Activated CD8-positive, alpha-beta T cell treated with anti-CD3 and anti-CD28 coated beads for 36 hours (primary cell): ENCODE measurements around the gene KLHL34. TPM values are rescaled to one million over a fixed set of nuclear protein-coding genes. Genes with fewer than 3 reads are reported as not detected.

Experiments used
- ATAC-seq: fragments of 200-7000 bp; cut with Tn5 transposase; one replicate; pipeline ENCODE4 v1.10.0; 2021; ENCODE audit warnings: mild to moderate bottlenecking, moderate library complexity
- CTCF ChIA-PET: fragments of 350-600 bp; sonication (Branson Sonifier 250); formaldehyde crosslinking; loops from one replicate; lab custom pipeline; 2021; ENCODE audit warnings: antibody characterized with exemption; lab: Charles Lee
- POLR2A ChIA-PET: fragments of 350-600 bp; sonication (Branson Sonifier 250); formaldehyde crosslinking; loops from one replicate; lab custom pipeline; 2021; ENCODE audit warnings: antibody characterized with exemption; lab: Charles Lee
- DNase-seq: peaks from one replicate; pipeline ENCODE4 v3.0.0-alpha.2; 2020
- H3K27ac Mint-ChIP-seq: one replicate; pipeline ENCODE4 v1.8.0; 2021; ENCODE audit warnings: mild to moderate bottlenecking, mixed read lengths
- H3K27me3 Mint-ChIP-seq: one replicate; pipeline ENCODE4 v1.8.0; 2021; ENCODE audit warnings: mixed read lengths
- H3K36me3 Mint-ChIP-seq: one replicate; pipeline ENCODE4 v1.8.0; 2021; ENCODE audit warnings: low read depth, mixed read lengths
- H3K4me1 Mint-ChIP-seq: one replicate; pipeline ENCODE4 v1.8.0; 2021; ENCODE audit warnings: low read depth, mixed read lengths
- H3K4me3 Mint-ChIP-seq: one replicate; pipeline ENCODE4 v1.8.0; 2021; ENCODE audit warnings: mild to moderate bottlenecking, moderate library complexity, mixed read lengths
- H3K9me3 Mint-ChIP-seq: one replicate; pipeline ENCODE4 v1.8.0; 2021; ENCODE audit warnings: mixed read lengths
- intact Hi-C: fragments of 100-400 bp; cut with micrococcal nuclease; formaldehyde crosslinking; loops from one replicate; pipeline ENCODE4 v1.10.0; 2022
- total RNA-seq, 2 experiments: library from RNA; stranded (reverse); gene quantifications; one replicate each; pipeline ENCODE4 v1.2.3, GENCODE V29; 2021
- TF ChIP-seq, protein P1 (sequence below): fragments of 200-600 bp; IDR thresholded peaks from one replicate; pipeline ENCODE4 v1.8.0; 2022; ENCODE audit warnings: antibody characterized with exemption, mild to moderate bottlenecking

Gene KLHL34
- total RNA-seq, 2 experiments from 2014 or later, result 0.47 to 0.77 TPM

DNA sequence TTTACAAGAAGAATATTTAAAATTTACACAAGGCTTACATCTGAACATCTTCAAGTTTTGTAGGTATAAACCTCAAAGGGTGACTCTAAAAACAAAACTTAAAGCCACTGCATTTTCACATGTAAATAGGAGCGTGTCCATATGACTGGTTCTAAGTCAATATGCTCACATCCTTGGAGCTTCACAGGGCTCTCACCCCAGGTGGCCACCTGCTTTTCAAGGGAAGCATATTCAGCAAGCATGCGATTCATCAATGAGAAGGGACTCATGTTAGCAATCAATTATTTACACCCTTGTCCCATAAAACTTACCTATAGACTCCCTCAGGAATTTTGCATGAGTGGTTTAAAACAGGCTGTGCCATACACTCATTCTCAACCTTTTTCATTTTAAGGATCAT, 17.8 kb upstream of the KLHL34 start:
- TF ChIP-seq, protein P1, sequence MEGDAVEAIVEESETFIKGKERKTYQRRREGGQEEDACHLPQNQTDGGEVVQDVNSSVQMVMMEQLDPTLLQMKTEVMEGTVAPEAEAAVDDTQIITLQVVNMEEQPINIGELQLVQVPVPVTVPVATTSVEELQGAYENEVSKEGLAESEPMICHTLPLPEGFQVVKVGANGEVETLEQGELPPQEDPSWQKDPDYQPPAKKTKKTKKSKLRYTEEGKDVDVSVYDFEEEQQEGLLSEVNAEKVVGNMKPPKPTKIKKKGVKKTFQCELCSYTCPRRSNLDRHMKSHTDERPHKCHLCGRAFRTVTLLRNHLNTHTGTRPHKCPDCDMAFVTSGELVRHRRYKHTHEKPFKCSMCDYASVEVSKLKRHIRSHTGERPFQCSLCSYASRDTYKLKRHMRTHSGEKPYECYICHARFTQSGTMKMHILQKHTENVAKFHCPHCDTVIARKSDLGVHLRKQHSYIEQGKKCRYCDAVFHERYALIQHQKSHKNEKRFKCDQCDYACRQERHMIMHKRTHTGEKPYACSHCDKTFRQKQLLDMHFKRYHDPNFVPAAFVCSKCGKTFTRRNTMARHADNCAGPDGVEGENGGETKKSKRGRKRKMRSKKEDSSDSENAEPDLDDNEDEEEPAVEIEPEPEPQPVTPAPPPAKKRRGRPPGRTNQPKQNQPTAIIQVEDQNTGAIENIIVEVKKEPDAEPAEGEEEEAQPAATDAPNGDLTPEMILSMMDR, result no peak
- DNase-seq (no peak), ATAC-seq (no peak)
- intact Hi-C loops, result no loop called here
- CTCF ChIA-PET, result no interaction called here
- Mint-ChIP-seq H3K27ac (no peak overlapping the region), H3K4me1 (no peaks in the 10 kb centered on the region), H3K9me3 (no peaks in the 10 kb centered on the region), H3K4me3 (no peak overlapping the region), H3K36me3 (no peaks in the 10 kb centered on the region), H3K27me3 (peaks cover 5% of the 10 kb centered on the region)
- POLR2A ChIA-PET, result no interaction called here

DNA sequence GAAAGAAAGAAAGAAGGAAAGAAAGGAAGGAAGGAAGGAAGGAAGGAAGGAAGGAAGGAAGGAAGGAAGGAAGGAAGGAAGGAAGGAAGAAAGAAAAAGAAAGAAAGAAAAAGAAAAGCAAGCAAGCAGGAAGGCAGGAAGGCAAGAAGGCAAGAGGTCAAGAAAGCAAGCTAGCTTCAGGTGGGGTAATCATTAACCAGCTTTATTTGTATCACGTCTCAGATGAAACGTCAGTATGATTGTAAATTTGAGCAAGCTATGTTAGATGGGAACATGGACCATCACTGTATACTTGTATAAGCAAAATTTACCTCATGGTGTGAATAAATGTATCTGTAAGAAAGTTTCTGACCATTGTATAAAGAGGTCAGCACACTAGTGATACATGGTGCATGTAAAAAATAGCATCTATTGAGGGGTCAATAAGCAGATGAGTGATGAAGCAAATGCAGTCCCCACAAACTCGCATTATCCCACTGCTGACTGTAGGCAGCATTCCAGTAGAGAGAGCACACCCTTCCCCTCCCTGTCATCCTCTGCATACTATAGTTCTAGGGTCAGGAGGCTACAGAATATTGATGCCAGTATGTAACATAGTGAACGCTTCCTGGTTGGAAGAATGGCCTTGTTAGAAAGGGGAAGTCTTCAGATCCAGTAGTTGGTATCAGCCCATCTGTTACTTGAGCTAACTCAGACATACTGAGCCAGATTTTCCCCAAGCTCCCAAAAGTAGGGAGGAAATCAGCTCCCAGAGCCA, 16.5 kb upstream of the KLHL34 start:
- ATAC-seq, result no peak
- Mint-ChIP-seq H3K4me3 (no peak overlapping the region), H3K9me3 (no peaks in the 10 kb centered on the region), H3K4me1 (no peaks in the 10 kb centered on the region), H3K36me3 (no peaks in the 10 kb centered on the region), H3K27ac (no peak overlapping the region), H3K27me3 (peaks cover 5% of the 10 kb centered on the region)
- POLR2A ChIA-PET, result no interaction called here
- TF ChIP-seq, protein P1, result no peak
- no peak for DNase-seq
- CTCF ChIA-PET, result no interaction called here
- intact Hi-C loops, result no loop called here

DNA sequence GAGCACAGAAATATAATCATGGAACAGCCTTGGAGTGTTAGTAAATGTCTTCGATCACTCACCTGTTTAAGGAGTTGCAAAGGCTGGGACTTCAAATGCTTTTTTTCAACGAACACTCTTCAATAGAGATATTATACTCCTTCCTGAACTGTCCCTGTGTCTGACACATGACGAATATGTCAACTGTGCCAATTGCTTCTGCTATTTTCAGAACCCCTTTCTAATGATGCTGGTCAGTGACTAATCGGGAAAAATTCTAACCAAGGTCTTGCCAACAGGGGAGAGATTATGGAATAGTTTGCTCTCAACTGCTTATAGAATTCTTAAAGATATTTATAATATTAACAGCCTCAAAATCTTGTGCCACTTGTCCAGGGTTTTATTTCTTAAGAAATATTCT, 8.5 kb upstream of the KLHL34 start:
- no peak overlapping the region for H3K27ac Mint-ChIP-seq
- DNase-seq (no peak), ATAC-seq (no peak)
- no peaks in the 10 kb centered on the region for H3K36me3 Mint-ChIP-seq
- CTCF ChIA-PET, result no interaction called here
- no peaks in the 10 kb centered on the region for H3K9me3 Mint-ChIP-seq
- POLR2A ChIA-PET, result no interaction called here
- H3K4me3 Mint-ChIP-seq, result no peak overlapping the region
- H3K27me3 Mint-ChIP-seq, result peaks cover 3% of the 10 kb centered on the region
- H3K4me1 Mint-ChIP-seq, result no peaks in the 10 kb centered on the region
- intact Hi-C loops, result no loop called here
- TF ChIP-seq, protein P1, result no peak

DNA sequence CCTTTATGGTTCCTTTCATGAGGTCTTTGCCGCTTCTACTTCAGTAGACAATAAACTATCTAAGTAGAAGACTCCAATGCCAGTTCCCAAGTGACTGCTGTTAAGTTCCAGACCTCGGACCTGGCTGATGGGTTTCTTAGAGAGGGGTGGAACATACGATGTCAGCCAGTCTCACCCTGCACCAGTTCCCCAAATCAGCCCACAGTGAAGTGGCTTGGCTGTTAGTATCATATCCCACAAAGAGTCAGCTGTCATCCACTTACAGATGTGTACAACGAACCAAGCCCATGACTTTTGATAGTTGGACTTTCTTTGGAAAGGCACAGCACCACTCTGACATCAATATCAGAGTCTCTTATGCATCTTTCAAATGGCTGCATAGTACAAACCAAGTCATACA, 8.1 kb upstream of the KLHL34 start:
- no peak for ATAC-seq
- POLR2A ChIA-PET, result no interaction called here
- intact Hi-C loops, result no loop called here
- H3K27ac Mint-ChIP-seq, result no peak overlapping the region
- CTCF ChIA-PET, result no interaction called here
- no peaks in the 10 kb centered on the region for H3K36me3 Mint-ChIP-seq
- no peaks in the 10 kb centered on the region for H3K9me3 Mint-ChIP-seq
- no peaks in the 10 kb centered on the region for H3K4me1 Mint-ChIP-seq
- peaks cover 3% of the 10 kb centered on the region for H3K27me3 Mint-ChIP-seq
- TF ChIP-seq, protein P1, result no peak
- no peak for DNase-seq
- H3K4me3 Mint-ChIP-seq, result no peak overlapping the region

DNA sequence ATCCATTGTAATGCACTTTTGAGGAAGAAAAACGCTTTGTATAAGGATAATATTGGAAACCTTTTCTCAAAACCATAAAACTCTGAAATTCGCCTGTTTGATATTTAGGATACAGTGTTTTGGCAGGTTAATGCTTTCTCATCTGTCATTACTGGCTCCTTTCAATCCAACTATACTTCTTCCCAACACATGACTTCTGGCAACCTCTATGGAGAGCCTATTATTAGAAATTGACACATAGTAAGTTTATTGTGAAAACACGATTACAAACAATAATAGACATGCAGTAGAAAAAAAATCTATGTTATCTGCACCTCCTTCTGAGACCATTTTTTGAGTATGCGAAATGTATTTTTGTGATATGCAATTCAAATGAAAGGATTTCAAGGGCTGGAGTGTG, 4.6 kb upstream of the KLHL34 start:
- Mint-ChIP-seq H3K27ac (no peak overlapping the region), H3K27me3 (peaks cover 5% of the 10 kb centered on the region), H3K9me3 (no peaks in the 10 kb centered on the region), H3K36me3 (no peaks in the 10 kb centered on the region), H3K4me3 (no peak overlapping the region), H3K4me1 (no peaks in the 10 kb centered on the region)
- TF ChIP-seq, protein P1, result no peak
- CTCF ChIA-PET, result no interaction called here
- ATAC-seq (no peak), DNase-seq (no peak)
- POLR2A ChIA-PET, result no interaction called here
- intact Hi-C loops, result no loop called here
